ENCODE data around the gene FOXQ1.

DNA sequence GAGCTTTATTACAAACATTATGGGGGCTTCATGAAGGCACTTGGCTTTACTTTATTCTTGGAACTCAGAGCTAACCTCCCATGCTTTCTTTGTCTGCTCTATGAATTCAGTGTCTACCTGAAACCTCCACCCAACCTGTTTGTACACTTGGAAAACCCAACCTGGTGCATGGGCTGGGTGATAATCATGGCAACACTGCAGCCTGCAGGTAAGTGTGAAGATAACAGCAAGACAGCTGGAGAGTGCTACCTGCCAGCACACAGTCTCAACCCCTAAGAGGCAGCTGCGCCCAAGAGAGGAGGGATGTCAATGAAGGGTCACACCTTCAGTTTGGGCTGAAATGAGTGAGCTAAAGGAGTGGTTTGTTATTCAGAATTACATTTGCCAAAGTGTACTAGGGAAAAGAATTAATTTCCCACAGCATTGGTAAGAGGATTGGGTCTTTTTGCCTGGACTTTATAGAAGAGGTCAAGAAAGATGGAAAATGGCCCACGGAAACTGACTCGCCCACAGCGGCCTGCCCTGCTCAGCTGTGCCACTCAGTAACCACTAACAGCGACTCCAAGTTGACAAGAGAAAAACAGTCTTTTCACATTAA lies 24.4 kb downstream of the FOXQ1 start:
- TF ChIP-seq, protein P1, sequence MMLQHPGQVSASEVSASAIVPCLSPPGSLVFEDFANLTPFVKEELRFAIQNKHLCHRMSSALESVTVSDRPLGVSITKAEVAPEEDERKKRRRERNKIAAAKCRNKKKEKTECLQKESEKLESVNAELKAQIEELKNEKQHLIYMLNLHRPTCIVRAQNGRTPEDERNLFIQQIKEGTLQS (IDR thresholded peaks at IDR 0.05), result no peak
- TF ChIP-seq YY1 (IDR thresholded peaks at IDR 0.05) (no peak), EGR1 (IDR thresholded peaks at IDR 0.05; ENCODE audit: low read depth in 2 of 2) (no peak), HNF4A (conservative IDR thresholded peaks at IDR 0.05) (no peak), RAD21 (IDR thresholded peaks at IDR 0.05) (peak; percentile 89 to 94), GABPA (IDR thresholded peaks at IDR 0.05 in 1 of 2, conservative IDR thresholded peaks at IDR 0.05 in 1 of 2) (no peak)
- TF ChIP-seq, protein P2, sequence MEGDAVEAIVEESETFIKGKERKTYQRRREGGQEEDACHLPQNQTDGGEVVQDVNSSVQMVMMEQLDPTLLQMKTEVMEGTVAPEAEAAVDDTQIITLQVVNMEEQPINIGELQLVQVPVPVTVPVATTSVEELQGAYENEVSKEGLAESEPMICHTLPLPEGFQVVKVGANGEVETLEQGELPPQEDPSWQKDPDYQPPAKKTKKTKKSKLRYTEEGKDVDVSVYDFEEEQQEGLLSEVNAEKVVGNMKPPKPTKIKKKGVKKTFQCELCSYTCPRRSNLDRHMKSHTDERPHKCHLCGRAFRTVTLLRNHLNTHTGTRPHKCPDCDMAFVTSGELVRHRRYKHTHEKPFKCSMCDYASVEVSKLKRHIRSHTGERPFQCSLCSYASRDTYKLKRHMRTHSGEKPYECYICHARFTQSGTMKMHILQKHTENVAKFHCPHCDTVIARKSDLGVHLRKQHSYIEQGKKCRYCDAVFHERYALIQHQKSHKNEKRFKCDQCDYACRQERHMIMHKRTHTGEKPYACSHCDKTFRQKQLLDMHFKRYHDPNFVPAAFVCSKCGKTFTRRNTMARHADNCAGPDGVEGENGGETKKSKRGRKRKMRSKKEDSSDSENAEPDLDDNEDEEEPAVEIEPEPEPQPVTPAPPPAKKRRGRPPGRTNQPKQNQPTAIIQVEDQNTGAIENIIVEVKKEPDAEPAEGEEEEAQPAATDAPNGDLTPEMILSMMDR (IDR thresholded peaks at IDR 0.05; ENCODE audit: low read depth, low read length, missing input control), result peak; percentile 65
- TF ChIP-seq, protein P3, sequence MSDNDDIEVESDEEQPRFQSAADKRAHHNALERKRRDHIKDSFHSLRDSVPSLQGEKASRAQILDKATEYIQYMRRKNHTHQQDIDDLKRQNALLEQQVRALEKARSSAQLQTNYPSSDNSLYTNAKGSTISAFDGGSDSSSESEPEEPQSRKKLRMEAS (IDR thresholded peaks at IDR 0.05), result no peak
- TF ChIP-seq, protein P4, sequence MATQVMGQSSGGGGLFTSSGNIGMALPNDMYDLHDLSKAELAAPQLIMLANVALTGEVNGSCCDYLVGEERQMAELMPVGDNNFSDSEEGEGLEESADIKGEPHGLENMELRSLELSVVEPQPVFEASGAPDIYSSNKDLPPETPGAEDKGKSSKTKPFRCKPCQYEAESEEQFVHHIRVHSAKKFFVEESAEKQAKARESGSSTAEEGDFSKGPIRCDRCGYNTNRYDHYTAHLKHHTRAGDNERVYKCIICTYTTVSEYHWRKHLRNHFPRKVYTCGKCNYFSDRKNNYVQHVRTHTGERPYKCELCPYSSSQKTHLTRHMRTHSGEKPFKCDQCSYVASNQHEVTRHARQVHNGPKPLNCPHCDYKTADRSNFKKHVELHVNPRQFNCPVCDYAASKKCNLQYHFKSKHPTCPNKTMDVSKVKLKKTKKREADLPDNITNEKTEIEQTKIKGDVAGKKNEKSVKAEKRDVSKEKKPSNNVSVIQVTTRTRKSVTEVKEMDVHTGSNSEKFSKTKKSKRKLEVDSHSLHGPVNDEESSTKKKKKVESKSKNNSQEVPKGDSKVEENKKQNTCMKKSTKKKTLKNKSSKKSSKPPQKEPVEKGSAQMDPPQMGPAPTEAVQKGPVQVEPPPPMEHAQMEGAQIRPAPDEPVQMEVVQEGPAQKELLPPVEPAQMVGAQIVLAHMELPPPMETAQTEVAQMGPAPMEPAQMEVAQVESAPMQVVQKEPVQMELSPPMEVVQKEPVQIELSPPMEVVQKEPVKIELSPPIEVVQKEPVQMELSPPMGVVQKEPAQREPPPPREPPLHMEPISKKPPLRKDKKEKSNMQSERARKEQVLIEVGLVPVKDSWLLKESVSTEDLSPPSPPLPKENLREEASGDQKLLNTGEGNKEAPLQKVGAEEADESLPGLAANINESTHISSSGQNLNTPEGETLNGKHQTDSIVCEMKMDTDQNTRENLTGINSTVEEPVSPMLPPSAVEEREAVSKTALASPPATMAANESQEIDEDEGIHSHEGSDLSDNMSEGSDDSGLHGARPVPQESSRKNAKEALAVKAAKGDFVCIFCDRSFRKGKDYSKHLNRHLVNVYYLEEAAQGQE (IDR thresholded peaks at IDR 0.05), result no peak
- TF ChIP-seq, protein P5, sequence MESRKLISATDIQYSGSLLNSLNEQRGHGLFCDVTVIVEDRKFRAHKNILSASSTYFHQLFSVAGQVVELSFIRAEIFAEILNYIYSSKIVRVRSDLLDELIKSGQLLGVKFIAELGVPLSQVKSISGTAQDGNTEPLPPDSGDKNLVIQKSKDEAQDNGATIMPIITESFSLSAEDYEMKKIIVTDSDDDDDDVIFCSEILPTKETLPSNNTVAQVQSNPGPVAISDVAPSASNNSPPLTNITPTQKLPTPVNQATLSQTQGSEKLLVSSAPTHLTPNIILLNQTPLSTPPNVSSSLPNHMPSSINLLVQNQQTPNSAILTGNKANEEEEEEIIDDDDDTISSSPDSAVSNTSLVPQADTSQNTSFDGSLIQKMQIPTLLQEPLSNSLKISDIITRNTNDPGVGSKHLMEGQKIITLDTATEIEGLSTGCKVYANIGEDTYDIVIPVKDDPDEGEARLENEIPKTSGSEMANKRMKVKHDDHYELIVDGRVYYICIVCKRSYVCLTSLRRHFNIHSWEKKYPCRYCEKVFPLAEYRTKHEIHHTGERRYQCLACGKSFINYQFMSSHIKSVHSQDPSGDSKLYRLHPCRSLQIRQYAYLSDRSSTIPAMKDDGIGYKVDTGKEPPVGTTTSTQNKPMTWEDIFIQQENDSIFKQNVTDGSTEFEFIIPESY (IDR thresholded peaks at IDR 0.05), result no peak
